ENCODE measurements around the gene KIFAP3. TPM values are rescaled to one million over a fixed set of nuclear protein-coding genes. Genes with fewer than 3 reads are reported as not detected.

The KIFAP3 gene
- total and polyA plus RNA-seq, 2 of the 8 experiments (the other 6 are each of a cell fraction or from before 2014, with no cell fraction given), result 1.3 to 3.2 TPM

GRCh38 chr1:170001266-170001665, 73.2 kb downstream of the KIFAP3 start (continued):
- TF ChIP-seq E2F6 (IDR thresholded peaks at IDR 0.05) (no peak), CBX8 (IDR thresholded peaks at IDR 0.05; ENCODE audit: borderline replicate concordance, low read depth, low read length) (no peak), SP2 (IDR thresholded peaks at IDR 0.05; ENCODE audit: low read length) (no peak)

Data from H1 (cell line).